Mucosa of stomach (tissue), 1 donor: ENCODE data around the gene RAI1.

Experiments used
- H3K27me3 ChIP-seq: one replicate; pipeline ENCODE4 v1.7.0; 2013; ENCODE audit warnings: mild to moderate bottlenecking, low read length; ENCODE audit not compliant: control insufficient read depth, insufficient read depth
- H3K36me3 ChIP-seq: one replicate; pipeline ENCODE4 v1.7.0; 2013; ENCODE audit warnings: low read length; ENCODE audit not compliant: control insufficient read depth, insufficient read depth
- H3K4me1 ChIP-seq: one replicate; pipeline ENCODE4 v1.7.0; 2013; ENCODE audit warnings: mild to moderate bottlenecking, low read length; ENCODE audit not compliant: control insufficient read depth, insufficient read depth
- H3K4me3 ChIP-seq: one replicate; pipeline ENCODE4 v1.7.0; 2013; ENCODE audit warnings: low read length
- H3K9ac ChIP-seq: one replicate; pipeline ENCODE4 v1.7.0; 2013; ENCODE audit warnings: mild to moderate bottlenecking, low read length, moderate library complexity
- H3K9me3 ChIP-seq: one replicate; pipeline ENCODE4 v1.7.0; 2013; ENCODE audit warnings: mild to moderate bottlenecking, low read length, moderate library complexity; ENCODE audit not compliant: control insufficient read depth
- donor health status: Pancreatic carcinoma.

RAI1 gene

GRCh38 chr17:17845046-17845775 lies 164.0 kb downstream of the RAI1 start:
- H3K4me3 ChIP-seq, result no peak overlapping the region
- H3K9me3 ChIP-seq, result no peaks in the 10 kb centered on the region
- no peaks in the 10 kb centered on the region for H3K36me3 ChIP-seq
- H3K27me3 ChIP-seq, result no peaks in the 10 kb centered on the region
- H3K4me1 ChIP-seq, result peaks cover 46% of the 10 kb centered on the region
- no peak overlapping the region for H3K9ac ChIP-seq

GRCh38 chr17:17846003-17846402 lies 164.7 kb downstream of the RAI1 start:
- Histone ChIP-seq H3K27me3 (no peaks in the 10 kb centered on the region), H3K9me3 (no peaks in the 10 kb centered on the region), H3K4me1 (peaks cover 41% of the 10 kb centered on the region), H3K36me3 (no peaks in the 10 kb centered on the region), H3K4me3 (no peak overlapping the region), H3K9ac (no peak overlapping the region)

- Histone ChIP-seq H3K9me3 (no peaks in the 10 kb centered on the region), H3K9ac (no peak overlapping the region), H3K4me3 (no peak overlapping the region), H3K36me3 (no peaks in the 10 kb centered on the region), H3K4me1 (peaks cover 34% of the 10 kb centered on the region), H3K27me3 (no peaks in the 10 kb centered on the region)
Measured at GRCh38 chr17:17846645-17847044, 165.4 kb downstream of the RAI1 start.

- Histone ChIP-seq H3K27me3 (no peaks in the 10 kb centered on the region), H3K4me3 (no peak overlapping the region), H3K36me3 (no peaks in the 10 kb centered on the region), H3K9me3 (no peaks in the 10 kb centered on the region), H3K4me1 (peaks cover 30% of the 10 kb centered on the region), H3K9ac (no peak overlapping the region)
Measured at GRCh38 chr17:17847118-17847689, 165.9 kb downstream of the RAI1 start.

- Histone ChIP-seq H3K36me3 (no peaks in the 10 kb centered on the region), H3K4me3 (no peak overlapping the region), H3K27me3 (no peaks in the 10 kb centered on the region), H3K4me1 (peaks cover 27% of the 10 kb centered on the region), H3K9ac (no peak overlapping the region), H3K9me3 (no peaks in the 10 kb centered on the region)
Measured at GRCh38 chr17:17847726-17848125, 166.5 kb downstream of the RAI1 start.

- Histone ChIP-seq H3K36me3 (no peaks in the 10 kb centered on the region), H3K9ac (no peak overlapping the region), H3K4me1 (peaks cover 28% of the 10 kb centered on the region)
Measured at GRCh38 chr17:17848311-17849082, 167.2 kb downstream of the RAI1 start.

GRCh38 chr17:17849147-17849820 lies 168.0 kb downstream of the RAI1 start:
- no peaks in the 10 kb centered on the region for H3K9me3 ChIP-seq
- no peaks in the 10 kb centered on the region for H3K27me3 ChIP-seq
- no peak overlapping the region for H3K9ac ChIP-seq
- no peak overlapping the region for H3K4me3 ChIP-seq
- H3K36me3 ChIP-seq, result no peaks in the 10 kb centered on the region
- H3K4me1 ChIP-seq, result peaks cover 36% of the 10 kb centered on the region

More at GRCh38 chr17:17848311-17849082, 167.2 kb downstream of the RAI1 start:
- no peaks in the 10 kb centered on the region for H3K27me3 ChIP-seq
- no peaks in the 10 kb centered on the region for H3K9me3 ChIP-seq
- no peak overlapping the region for H3K4me3 ChIP-seq

GRCh38 chr17:17849845-17850373 lies 168.7 kb downstream of the RAI1 start:
- Histone ChIP-seq H3K36me3 (no peaks in the 10 kb centered on the region), H3K9me3 (no peaks in the 10 kb centered on the region), H3K4me1 (peaks cover 36% of the 10 kb centered on the region), H3K27me3 (no peaks in the 10 kb centered on the region), H3K9ac (no peak overlapping the region), H3K4me3 (no peak overlapping the region)

GRCh38 chr17:17851103-17852002 lies 170.1 kb downstream of the RAI1 start:
- Histone ChIP-seq H3K9me3 (no peaks in the 10 kb centered on the region), H3K4me1 (peaks cover 44% of the 10 kb centered on the region), H3K9ac (no peak overlapping the region)

GRCh38 chr17:17852930-17853329 lies 171.7 kb downstream of the RAI1 start:
- no peaks in the 10 kb centered on the region for H3K27me3 ChIP-seq
- no peak overlapping the region for H3K9ac ChIP-seq
- H3K36me3 ChIP-seq, result no peaks in the 10 kb centered on the region
- H3K4me3 ChIP-seq, result no peak overlapping the region
- H3K4me1 ChIP-seq, result peaks cover 40% of the 10 kb centered on the region
- H3K9me3 ChIP-seq, result no peaks in the 10 kb centered on the region

More at GRCh38 chr17:17851103-17852002, 170.1 kb downstream of the RAI1 start:
- Histone ChIP-seq H3K27me3 (no peaks in the 10 kb centered on the region), H3K4me3 (no peak overlapping the region), H3K36me3 (no peaks in the 10 kb centered on the region)
